GM12873 (cell line): ENCODE data around the gene CKAP5.

Experiments used
- TF ChIP-seq, protein P1 (sequence below): IDR thresholded peaks from 2 replicates; pipeline ENCODE4 v1.5.1; 2012; ENCODE audit warnings: low read depth, mild to moderate bottlenecking, moderate library complexity, low read length, control low read depth; ENCODE audit not compliant: insufficient read depth; ENCODE audit errors: missing control alignments

The CKAP5 gene

DNA sequence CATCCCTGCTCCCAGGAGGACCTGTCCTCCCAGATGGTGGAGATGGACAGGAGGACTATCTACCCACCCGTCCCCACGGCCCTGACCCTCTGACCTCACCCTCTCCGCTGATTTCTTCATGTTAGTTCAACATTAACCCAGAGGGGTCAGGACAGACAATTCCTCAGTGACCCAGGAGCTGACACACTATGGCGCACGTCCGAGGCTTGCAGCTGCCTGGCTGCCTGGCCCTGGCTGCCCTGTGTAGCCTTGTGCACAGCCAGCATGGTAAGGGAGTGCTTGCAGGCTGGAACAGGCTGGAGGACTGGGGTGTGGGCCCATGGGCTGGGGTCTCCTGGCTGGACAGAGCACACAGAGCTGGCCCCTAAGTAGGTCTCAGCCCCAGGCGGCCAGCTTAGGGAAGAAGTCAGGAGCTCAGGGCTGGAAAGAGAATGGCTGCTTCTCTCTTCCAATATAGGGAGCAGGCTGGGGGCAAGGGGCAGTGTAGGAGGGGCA, 127.0 kb downstream of the CKAP5 start, which contains the start of gene F2:
F2 (plus strand) TSS at position 166 of the 495 bp plus-strand sequence; CDS start at position 189, 23 bp downstream.
- TF ChIP-seq, protein P1, sequence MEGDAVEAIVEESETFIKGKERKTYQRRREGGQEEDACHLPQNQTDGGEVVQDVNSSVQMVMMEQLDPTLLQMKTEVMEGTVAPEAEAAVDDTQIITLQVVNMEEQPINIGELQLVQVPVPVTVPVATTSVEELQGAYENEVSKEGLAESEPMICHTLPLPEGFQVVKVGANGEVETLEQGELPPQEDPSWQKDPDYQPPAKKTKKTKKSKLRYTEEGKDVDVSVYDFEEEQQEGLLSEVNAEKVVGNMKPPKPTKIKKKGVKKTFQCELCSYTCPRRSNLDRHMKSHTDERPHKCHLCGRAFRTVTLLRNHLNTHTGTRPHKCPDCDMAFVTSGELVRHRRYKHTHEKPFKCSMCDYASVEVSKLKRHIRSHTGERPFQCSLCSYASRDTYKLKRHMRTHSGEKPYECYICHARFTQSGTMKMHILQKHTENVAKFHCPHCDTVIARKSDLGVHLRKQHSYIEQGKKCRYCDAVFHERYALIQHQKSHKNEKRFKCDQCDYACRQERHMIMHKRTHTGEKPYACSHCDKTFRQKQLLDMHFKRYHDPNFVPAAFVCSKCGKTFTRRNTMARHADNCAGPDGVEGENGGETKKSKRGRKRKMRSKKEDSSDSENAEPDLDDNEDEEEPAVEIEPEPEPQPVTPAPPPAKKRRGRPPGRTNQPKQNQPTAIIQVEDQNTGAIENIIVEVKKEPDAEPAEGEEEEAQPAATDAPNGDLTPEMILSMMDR: no peak

DNA sequence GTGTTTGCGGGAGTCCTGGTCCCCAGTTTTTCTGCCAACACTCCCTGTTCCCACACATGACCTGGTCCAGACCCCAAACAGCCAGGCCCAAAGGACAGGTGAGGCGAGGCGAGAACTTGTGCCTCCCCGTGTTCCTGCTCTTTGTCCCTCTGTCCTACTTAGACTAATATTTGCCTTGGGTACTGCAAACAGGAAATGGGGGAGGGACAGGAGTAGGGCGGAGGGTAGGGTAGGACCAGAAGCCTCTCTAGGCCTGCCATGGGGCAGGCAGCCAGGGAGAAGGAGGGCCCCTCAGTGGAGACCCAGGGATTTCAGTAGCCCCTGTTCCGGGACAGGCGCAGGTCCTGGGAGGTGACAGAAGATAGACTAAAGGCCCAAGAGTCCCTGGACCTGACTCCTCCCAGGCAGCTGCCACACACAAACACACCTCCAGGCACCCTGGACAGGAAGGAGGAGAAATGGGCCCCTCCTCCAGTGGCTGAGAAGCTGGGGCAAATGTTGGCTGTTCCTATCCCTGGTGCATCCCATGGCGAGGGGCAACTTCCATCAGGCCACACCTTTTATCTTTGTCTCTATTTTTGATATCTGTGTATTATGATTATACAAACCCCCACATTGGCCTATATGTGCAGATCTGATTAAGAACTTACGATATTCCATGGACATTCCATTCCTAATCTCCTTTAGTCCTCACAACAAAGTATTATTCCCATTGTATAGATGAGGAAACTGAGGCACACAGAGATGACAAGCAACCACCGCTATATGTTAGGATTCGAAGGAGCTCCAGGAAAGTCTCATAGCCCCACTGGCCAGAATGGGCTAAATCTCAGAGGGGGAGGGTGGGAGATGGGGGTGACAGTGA, 127.7 kb downstream of the CKAP5 start:
- TF ChIP-seq, protein P1: no peak

DNA sequence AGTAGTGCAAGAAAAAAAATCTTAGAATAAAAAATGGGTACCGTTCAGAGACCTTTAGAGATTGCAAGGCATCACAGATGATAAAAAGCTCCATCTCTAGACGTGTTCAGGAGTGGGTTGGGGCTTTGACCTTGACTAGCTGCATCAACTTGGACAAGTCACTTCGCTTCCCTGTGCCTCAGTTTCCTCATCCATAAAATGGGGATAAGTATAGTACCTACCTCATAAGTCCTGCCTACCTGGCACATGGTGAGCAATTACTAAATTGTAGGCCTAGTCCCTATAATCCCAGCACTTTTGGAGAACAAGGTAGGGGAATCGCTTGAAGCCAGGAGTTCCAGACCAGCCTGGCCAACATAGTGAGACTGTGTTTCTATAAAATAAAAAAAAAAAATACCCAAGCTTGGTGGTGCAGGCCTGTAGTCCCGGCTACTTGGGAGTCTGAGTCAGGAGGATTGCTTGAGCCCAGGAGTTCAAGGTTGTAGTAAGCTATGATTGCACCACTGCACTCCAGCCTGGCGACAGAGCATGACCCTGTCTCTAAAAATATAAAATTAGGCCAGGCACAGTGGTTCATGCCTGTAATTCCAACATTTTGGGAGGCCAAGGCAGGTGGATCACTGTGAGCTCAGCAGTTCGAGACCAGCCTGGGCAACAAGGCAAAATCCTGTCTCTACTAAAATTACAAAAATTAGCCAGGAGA, 133.1 kb downstream of the CKAP5 start:
- TF ChIP-seq, protein P1: no peak

- TF ChIP-seq, protein P1: no peak
These were observed 134.8 kb downstream of the CKAP5 start for GRCh38 chr11:46711303-46711702.

DNA sequence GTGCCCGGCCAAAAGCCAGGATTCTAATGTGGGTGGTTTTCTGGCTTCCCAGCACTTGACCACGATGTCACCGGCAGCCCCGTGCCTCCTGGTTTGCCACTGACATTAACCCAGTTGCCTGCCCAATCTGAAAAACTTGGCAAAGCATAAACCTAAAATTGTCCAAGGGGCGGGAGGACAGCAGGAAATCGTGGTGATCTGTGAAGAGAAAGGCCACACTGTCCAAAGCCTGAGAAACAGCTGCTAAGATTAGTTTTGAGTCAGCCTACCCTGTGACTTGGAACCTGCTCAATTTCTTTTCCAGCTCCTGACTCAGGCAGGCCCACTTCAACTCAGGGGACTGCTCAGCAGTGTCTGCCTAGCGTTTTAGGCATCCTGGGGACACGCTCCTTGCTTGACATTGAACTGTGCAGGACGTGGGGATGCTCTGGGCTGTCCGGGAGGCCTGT, 135.2 kb downstream of the CKAP5 start:
- TF ChIP-seq, protein P1: no peak

DNA sequence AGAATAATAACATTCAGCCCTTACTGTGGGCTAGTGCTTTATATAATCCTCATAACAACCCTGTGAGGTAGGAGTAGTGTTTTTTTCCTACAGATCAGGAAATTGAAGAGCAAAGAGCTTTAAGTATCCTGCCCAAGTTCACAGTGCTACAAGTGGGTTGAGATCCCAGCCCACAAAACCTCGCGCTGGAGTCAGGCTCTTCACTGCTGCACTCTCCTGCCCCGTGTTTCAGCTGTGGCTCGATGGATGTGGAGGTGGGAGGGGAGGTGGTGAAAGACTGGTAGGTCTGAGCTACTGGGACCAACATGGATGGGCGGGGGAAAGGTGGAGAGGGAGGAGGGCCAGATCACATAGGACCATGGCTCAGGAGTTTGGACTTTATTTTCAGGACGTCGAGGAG, 139.2 kb downstream of the CKAP5 start:
- TF ChIP-seq, protein P1: no peak

GRCh38 chr11:46705070-46705688, 140.9 kb downstream of the CKAP5 start:
- TF ChIP-seq, protein P1: no peak
